HG03139 (cell line): ENCODE measurements around the gene SLC25A19.
"Not testable (repeated sequence)": the region's sequence is repeated elsewhere in the genome, so short reads cannot be mapped to it uniquely, and the experiment has no call there.

ENCODE experiments used
- ATAC-seq: cut with Tn5 transposase; IDR thresholded peaks from one replicate; pipeline ENCODE4 v1.9.1; 2021; ENCODE audit not compliant: unreplicated experiment

The SLC25A19 gene

GRCh38 chr17:75301502-75302206 is 12.4 kb upstream of the SLC25A19 start:
- no peak for ATAC-seq

GRCh38 chr17:75301049-75301448 is 11.8 kb upstream of the SLC25A19 start:
- no peak for ATAC-seq

DNA sequence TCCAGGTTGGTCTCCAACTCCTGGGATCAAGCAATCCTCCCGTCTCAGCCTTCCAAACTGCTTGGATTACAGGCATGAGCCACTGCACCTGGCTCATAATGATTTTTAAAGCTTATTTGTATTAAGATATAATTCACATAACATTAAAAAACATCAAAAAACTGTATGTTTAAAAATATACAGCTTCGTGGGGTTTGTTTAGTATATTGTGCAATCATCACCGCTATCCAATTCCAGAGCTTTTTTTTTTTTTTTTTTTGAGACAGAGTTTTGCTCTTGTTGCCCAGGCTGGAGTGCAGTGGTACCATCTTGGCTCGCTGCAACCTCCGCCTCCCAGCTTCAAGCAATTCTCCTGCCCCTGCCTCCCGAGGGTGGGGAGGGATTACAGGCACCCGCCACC is 11.0 kb upstream of the SLC25A19 start:
- ATAC-seq, result no peak

DNA sequence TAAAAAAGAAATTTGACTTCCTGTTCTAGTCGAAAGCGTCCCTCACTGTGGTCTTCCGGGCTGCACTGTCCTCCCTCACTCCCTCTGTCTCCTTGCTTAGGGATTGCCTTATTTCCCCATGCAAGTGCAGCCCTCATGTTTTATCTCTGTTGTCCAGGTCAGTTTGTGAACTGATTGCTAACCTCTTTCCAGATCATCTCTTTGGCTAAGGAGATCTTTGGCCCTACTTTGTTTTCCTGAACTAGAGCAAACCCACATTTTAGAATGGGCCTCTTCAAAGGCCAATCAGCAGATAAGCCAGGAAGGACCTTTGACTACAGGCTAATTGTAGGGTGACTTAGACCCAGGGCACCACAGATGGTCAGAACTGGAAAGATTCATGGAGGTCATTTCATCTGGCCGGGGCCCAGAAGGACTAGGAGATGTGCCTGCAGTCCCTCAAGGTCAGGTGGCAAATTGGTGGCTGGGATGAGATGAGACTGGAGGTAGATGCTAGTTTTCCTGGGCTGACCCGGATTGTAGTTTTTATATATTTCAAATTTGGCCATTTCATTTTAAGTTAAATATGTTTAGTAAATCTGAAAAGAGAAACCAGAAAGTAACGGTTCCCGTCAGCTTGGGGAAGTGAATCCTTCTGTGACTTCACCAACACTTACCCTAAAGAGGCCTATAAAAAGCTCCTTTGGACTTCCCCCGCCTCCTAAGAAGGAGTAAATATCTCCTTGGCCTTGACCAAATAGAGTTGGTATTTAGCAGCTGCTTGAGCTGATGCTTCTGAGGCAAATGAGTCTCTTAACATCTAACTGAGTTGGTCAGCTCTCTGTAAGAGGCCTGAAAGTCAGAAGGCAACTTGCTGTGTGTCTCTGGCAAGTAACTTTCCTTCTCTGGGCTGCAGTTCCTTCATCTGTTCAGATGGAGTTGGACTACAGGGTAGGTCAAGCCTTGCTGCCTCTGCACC is 6.2 kb upstream of the SLC25A19 start:
- ATAC-seq, result peak; percentile 45

DNA sequence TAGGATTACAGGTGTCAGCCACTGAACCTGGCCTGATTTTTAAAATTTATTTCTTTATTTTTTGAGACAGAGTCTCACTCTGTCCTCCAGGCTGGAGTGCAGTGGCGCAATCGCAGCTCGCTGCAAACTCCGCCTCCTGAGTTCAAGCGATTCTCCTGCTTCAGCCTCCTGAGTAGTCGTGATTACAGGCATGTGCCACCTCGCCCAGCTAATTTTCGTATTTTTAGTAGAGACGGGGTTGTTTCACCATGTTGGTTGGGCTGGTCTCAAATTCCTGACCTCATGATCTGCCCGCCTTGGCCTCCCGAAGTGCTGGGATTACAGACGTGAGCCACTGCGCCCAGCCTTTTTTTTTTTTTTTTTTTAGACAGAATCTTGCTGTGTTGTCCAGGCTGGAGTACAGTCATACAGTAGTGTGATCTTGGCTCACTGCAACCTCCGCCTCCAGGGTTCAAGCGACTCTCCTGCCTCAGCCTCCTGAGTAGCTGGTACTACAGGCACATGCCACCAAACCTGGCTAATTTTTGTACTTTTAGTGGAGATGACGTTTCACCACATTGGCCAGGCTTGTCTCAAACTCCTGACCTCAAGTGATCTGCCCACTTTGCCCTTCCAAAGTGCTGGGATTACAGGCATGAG is 3.7 kb upstream of the SLC25A19 start:
- ATAC-seq, result not testable (repeated sequence)

DNA sequence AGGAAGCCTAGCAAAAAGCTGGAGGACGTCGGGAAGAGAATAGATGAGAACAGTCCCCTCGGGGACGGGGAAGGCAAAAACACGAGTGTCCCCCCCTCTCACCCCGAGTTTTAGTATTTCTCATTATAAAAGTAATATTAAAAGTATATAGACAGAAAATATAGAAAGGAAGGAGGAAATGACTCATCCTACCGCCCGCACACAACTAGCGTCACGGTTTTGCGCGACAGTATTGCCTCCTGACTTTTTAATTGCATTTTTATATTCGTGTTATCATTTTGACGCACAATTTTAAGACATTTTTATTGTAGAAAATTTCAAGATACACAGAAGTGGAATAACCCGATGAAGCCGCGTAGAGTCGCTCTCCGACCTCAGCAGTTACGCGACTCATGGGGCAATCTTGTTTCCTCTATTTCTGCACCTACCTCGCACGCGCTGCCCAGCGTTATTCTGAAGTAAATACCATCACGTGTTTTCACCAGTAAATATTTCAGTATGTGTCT is 652 bp upstream of the SLC25A19 start:
- ATAC-seq, result peak; percentile 10

- ATAC-seq, result peak; percentile 10
Observed at GRCh38 chr17:75288770-75289114, 491 bp downstream of the SLC25A19 start.

GRCh38 chr17:75288359-75288758 is 874 bp downstream of the SLC25A19 start:
- ATAC-seq, result no peak

- ATAC-seq, result no peak
Observed at GRCh38 chr17:75287221-75287620, 2.0 kb downstream of the SLC25A19 start.

DNA sequence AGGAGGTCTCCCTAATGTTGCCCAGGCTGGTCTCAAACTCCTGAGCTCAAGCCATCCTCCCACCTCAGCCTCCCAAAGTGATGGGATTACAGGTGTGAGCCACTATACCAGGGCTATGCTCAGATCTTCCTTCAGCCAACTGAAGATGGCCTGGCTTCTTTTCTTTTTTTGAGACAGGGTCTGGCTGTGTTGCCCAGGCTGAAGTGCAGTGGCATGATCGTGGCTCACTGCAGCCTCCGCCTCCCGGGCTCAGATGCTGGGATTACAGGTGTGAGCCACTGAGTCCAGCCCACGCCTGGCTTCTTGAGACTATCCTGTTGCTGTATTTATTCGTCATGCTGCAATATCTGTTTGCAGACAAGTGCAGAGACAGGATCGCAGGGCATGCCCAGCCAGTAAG is 4.1 kb downstream of the SLC25A19 start:
- no peak for ATAC-seq

DNA sequence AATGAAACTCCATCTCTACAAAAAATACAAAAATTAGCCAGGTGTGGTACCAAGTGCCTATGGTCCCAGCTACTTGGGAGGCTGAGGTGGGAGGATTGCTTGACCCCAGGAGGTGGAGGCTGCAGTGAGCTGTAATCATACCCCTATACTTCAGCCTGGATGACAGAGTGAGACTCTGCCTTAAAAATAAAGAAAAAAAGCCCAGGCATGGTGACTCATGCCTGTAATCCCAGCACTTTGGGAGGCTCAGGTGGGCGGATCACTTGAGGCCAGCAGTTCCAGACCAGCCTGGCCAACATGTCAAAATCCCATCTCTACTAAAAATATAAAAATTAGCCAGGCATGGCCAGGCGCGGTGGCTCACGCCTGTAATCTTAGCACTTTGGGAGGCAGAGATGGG is 9.0 kb downstream of the SLC25A19 start:
- ATAC-seq, result not testable (repeated sequence)

GRCh38 chr17:75277664-75278071 is 11.6 kb downstream of the SLC25A19 start:
- no peak for ATAC-seq

DNA sequence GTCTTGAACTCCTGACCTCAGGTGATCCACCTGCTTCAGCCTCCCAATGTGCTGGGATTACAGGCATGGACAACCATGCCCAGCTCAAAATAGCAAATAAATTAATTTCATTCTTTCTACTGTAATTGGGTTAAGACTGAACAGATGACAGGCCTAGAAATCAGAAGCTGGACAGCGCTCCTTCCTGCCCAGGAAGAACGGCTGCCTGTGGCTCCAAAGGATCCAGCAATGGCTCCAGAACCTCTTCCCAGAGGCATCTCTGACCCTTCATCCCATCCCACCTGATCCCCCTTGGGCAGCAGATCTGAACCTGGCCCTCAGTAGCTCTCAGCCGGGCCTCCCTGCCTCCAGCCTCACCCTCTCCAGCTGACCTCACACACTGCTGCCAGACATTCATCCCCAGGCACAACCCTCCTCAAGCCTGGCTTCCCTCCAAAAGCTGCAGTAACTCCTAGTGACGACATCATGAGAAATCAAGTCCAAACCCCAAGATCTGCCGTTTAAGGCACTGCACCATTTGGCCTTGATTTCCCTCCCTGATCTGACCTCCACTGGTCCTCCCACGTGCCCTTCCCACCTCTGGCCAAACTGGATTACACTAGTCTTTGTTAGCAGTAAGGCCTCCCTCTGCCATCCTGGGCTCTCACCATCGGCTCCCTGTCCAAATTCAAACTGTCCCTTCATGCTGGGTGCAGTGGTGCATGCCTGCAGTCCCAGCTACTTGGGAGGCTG is 15.1 kb downstream of the SLC25A19 start:
- ATAC-seq, result no peak

GRCh38 chr17:75272848-75273184 is 16.4 kb downstream of the SLC25A19 start:
- ATAC-seq, result no peak

DNA sequence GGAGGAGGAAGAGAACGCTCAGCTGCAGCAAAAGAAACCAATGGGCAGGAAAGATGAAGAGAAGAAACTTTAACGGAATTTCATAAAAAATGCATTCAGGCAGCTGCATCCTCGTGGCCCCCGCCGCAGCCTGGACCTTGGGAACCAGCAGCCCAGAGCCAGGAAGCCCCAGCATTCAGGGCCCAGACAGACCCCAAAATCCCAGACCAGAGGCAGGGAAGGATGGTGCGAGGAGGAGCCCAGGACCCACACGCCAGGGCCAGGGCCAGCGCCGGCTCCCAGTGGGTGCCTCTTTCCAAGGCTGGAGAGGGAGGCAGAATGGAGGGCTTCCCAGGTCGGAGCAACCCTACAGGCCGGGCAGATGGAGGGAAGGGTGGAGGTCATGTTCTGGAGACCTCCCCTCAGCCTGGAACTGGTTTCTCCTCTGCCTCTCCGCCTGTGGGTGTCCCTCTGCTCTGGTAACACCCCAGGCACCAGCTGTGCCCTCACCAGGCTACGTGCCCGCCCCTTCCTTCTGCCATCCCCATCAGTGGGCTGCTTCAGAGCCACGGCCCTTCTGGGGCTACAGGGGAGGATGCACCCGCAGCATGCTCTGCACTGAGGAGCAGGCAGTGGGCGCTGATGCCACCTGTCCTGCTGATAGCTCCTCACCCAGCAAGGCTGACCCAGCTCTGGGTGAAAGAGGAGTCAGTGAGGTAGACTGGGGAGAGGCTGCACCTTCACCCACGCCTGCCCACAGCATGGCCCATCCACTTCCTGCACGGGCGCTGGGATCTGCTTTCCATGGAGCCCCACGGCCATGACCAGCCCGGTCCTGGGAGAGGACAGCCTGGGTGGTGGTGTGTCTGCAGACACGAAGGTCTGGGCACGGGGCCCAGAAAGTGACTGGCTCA is 17.0 kb downstream of the SLC25A19 start:
- ATAC-seq, result no peak

- peak; percentile 62 for ATAC-seq
Observed at GRCh38 chr17:75271233-75271954, 17.8 kb downstream of the SLC25A19 start.

DNA sequence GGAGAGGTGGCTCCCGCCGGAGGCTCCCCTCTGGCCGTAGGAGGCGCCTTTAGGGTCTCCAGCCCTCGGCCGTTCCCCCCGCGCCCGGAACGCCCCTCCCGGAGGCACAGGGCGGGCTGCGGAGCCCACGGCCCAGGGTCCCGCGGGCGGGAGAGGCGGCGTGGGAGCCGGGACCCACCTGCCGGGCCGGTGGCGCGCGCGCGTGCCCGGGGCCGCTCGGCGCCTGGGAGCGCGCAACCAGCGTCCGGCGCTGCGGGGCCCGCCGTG is 18.3 kb downstream of the SLC25A19 start, which contains the start of gene MIF4GD:
Gene MIF4GD (minus strand): TSS at position 266 of the 267 bp plus-strand sequence. CDS start 1,036 bp downstream, outside the sequence.
- peak; percentile 13 for ATAC-seq

- ATAC-seq, result peak; percentile 33
Observed at GRCh38 chr17:75270218-75270965, 18.8 kb downstream of the SLC25A19 start.

GRCh38 chr17:75269844-75270217 is 19.4 kb downstream of the SLC25A19 start:
- ATAC-seq, result no peak
